Osteoblast (primary cell): Measurements from ENCODE around the gene ATP9A. TPM values are rescaled to one million over a fixed set of nuclear protein-coding genes. Genes with fewer than 3 reads are reported as not detected.
A peak's percentile ranks its signal among the peaks of the same experiment; 100 is the strongest.

ENCODE experiments used
- DNase-seq: peaks from one replicate; pipeline ENCODE4 v3.0.0; 2011; ENCODE audit warnings: low spot score, mixed read lengths; ENCODE audit not compliant: insufficient read length; ENCODE audit errors: missing footprints
- H2AFZ ChIP-seq: 2 replicates; pipeline ENCODE4 v1.6.0; 2011; ENCODE audit warnings: mild to moderate bottlenecking, low read length
- H3K27ac ChIP-seq: 2 replicates; pipeline ENCODE4 v1.5.1; 2011; ENCODE audit warnings: mild to moderate bottlenecking, low read depth, low read length, moderate library complexity
- H3K27me3 ChIP-seq: 2 replicates; pipeline ENCODE4 v1.6.0; 2012; ENCODE audit warnings: mild to moderate bottlenecking, control low read depth, inconsistent platforms, low read length, moderate library complexity; ENCODE audit not compliant: insufficient read depth
- H3K36me3 ChIP-seq: 2 replicates; pipeline ENCODE4 v1.5.1; 2011; ENCODE audit warnings: mild to moderate bottlenecking, low read length, control low read depth, moderate library complexity; ENCODE audit not compliant: insufficient read depth
- H3K4me1 ChIP-seq: 2 replicates; pipeline ENCODE4 v1.5.1; 2011; ENCODE audit warnings: mild to moderate bottlenecking, low read length, control low read depth, moderate library complexity; ENCODE audit not compliant: insufficient read depth
- H3K4me2 ChIP-seq: 2 replicates; pipeline ENCODE4 v1.6.0; 2011; ENCODE audit warnings: mild to moderate bottlenecking, low read length; ENCODE audit not compliant: insufficient read depth
- H3K4me3 ChIP-seq: fragments of 200-600 bp; sonication (generic); 3 replicates; pipeline ENCODE4 v1.5.1; 2012; ENCODE audit warnings: mild to moderate bottlenecking, low read length, inconsistent platforms; ENCODE audit not compliant: insufficient read depth
- H3K79me2 ChIP-seq: 2 replicates; pipeline ENCODE4 v1.6.0; 2012; ENCODE audit warnings: mild to moderate bottlenecking, low read length, control low read depth, inconsistent platforms; ENCODE audit not compliant: insufficient read depth
- H3K9me3 ChIP-seq: 2 replicates; pipeline ENCODE4 v1.5.1; 2011; ENCODE audit warnings: low read depth, low read length, control low read depth
- H4K20me1 ChIP-seq: 2 replicates; pipeline ENCODE4 v1.6.0; 2012; ENCODE audit warnings: mild to moderate bottlenecking, low read length, control low read depth; ENCODE audit not compliant: insufficient read depth
- total RNA-seq: library from RNA; depleted of rRNA; stranded (reverse); fragments of >200 nt; gene quantifications from 2 replicates; pipeline ENCODE4 v1.2.3, GENCODE V29; 2012
- TF ChIP-seq, protein P1 (sequence below): IDR thresholded peaks from 2 replicates; pipeline ENCODE4 v1.5.1; 2011; ENCODE audit warnings: mild to moderate bottlenecking, low read depth, low read length, moderate library complexity; ENCODE audit errors: extremely low read depth

Gene ATP9A
- total RNA-seq, 1 donor = 48.9 TPM

DNA sequence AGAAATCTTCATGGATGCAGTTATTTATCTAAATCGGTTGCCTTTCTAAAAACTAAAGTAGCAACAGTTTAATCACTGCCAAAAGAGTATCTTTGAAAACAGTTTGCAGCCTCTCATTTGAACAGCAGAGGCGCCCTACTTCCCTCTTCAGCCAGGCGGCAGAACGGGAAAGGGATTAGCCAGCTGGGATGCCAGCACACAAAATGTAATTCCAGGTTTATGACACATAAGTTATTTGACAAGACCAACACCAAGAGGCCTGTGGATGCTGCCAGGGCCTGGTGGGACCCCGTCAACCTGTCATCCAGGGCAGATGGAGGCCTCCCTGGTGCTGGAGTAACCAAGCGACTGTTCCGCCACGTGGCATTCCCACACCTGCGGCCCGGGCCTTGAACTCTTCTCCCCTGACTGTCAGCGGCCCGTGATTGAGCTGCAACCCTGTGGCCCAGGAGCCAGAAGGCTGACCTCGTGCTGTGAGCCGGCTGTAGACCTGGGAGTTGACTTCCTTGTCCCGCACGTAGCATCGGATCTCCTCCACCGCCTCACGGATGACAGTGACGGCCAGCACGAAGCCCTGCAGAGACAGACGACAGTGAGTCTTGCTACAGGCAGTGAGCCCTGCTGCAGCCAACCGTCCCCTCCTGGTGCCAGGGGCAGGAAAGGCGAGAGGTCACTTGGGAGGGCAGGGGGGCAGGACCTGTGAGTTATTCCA is 55.5 kb downstream of the ATP9A start:
- TF ChIP-seq, protein P1, sequence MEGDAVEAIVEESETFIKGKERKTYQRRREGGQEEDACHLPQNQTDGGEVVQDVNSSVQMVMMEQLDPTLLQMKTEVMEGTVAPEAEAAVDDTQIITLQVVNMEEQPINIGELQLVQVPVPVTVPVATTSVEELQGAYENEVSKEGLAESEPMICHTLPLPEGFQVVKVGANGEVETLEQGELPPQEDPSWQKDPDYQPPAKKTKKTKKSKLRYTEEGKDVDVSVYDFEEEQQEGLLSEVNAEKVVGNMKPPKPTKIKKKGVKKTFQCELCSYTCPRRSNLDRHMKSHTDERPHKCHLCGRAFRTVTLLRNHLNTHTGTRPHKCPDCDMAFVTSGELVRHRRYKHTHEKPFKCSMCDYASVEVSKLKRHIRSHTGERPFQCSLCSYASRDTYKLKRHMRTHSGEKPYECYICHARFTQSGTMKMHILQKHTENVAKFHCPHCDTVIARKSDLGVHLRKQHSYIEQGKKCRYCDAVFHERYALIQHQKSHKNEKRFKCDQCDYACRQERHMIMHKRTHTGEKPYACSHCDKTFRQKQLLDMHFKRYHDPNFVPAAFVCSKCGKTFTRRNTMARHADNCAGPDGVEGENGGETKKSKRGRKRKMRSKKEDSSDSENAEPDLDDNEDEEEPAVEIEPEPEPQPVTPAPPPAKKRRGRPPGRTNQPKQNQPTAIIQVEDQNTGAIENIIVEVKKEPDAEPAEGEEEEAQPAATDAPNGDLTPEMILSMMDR = peak; percentile 68
- peak; percentile 78 for DNase-seq
- Histone ChIP-seq H3K4me3 (no peak overlapping the region), H3K36me3 (no peaks in the 10 kb centered on the region), H3K27me3 (no peaks in the 10 kb centered on the region), H3K79me2 (no peaks in the 10 kb centered on the region), H2AFZ (no peak overlapping the region), H3K4me2 (no peak overlapping the region), H3K9me3 (no peaks in the 10 kb centered on the region), H3K27ac (no peak overlapping the region), H4K20me1 (no peaks in the 10 kb centered on the region), H3K4me1 (no peaks in the 10 kb centered on the region)

DNA sequence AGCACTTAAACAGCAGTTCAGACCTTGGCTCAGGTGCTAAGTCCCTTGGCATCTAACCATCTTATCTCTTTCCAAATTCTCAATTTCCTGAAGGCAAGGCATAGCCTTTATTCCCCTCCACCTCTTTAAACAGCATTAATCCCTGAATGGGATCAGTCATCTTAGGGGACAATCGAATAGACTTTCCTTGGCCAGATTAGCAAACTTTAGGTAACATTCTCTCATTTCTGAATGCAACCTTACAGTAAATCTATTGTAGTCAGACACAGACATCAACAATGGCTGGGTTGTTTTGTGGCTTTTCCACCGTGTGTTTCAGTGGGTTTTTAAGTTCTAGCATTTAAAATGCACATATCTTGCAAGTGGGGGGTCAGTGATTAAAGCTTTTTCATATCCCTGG is 56.8 kb downstream of the ATP9A start:
- Histone ChIP-seq H3K36me3 (no peaks in the 10 kb centered on the region), H3K4me3 (no peak overlapping the region), H4K20me1 (no peaks in the 10 kb centered on the region), H2AFZ (no peak overlapping the region), H3K9me3 (no peaks in the 10 kb centered on the region), H3K4me1 (no peaks in the 10 kb centered on the region), H3K4me2 (no peak overlapping the region), H3K79me2 (no peaks in the 10 kb centered on the region), H3K27me3 (no peaks in the 10 kb centered on the region), H3K27ac (no peak overlapping the region)
- TF ChIP-seq, protein P1 = no peak
- DNase-seq = no peak

DNA sequence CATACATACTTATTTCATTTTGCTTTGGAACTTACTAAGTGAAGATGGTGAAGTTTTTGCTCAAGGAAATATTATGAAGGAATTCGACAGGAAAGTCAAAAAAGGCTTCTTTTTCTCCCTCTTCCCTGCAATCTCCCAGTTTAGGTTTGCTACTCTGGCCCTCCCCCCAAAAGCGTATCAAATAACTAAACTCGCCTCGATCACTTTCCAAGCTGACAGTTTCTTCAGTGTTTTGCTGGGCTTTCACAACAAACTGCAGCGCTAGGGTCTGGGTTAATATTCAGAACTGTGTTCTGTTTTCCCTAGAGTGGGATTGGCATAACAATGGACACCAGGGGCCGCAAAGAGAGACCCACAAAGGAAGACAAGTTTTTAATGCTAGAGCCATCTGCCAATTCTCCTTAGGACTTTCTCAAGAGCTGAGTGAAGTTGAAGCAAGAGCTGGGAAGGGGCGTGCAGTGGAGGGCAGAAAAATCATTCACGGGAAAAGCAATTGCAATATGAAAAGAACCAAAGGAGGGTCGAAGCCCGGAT is 57.8 kb downstream of the ATP9A start:
- H3K27ac ChIP-seq = no peak overlapping the region
- H3K9me3 ChIP-seq = no peaks in the 10 kb centered on the region
- H2AFZ ChIP-seq = no peak overlapping the region
- H3K27me3 ChIP-seq = no peaks in the 10 kb centered on the region
- DNase-seq = no peak
- H3K4me2 ChIP-seq = no peak overlapping the region
- no peaks in the 10 kb centered on the region for H4K20me1 ChIP-seq
- no peaks in the 10 kb centered on the region for H3K79me2 ChIP-seq
- H3K4me3 ChIP-seq = no peak overlapping the region
- TF ChIP-seq, protein P1 = no peak
- H3K4me1 ChIP-seq = no peaks in the 10 kb centered on the region
- H3K36me3 ChIP-seq = no peaks in the 10 kb centered on the region

DNA sequence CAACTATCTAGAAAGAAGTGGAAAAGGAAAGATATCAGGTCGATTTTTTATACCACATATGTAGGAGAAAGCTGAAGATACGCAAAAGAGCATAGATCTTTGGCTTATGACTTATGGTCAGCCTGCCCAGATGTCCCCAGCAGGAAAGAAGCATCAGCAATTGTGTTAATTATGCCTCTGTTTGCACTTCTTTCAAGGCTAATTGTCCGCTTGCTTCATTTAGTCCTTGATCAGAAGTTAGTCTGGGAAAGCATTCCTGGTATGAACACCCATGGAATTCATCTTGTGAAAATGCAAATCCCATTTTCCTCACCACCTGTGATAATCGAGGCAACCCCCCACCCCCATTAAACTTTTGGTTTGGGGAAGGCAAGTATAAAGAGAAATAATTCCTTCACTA is 62.8 kb downstream of the ATP9A start:
- H4K20me1 ChIP-seq = no peaks in the 10 kb centered on the region
- H3K79me2 ChIP-seq = no peaks in the 10 kb centered on the region
- TF ChIP-seq, protein P1 = no peak
- H3K4me1 ChIP-seq = no peaks in the 10 kb centered on the region
- no peak overlapping the region for H2AFZ ChIP-seq
- no peak overlapping the region for H3K4me2 ChIP-seq
- no peak overlapping the region for H3K4me3 ChIP-seq
- H3K27me3 ChIP-seq = no peaks in the 10 kb centered on the region
- no peak overlapping the region for H3K27ac ChIP-seq
- H3K36me3 ChIP-seq = no peaks in the 10 kb centered on the region
- no peaks in the 10 kb centered on the region for H3K9me3 ChIP-seq
- no peak for DNase-seq
